ENCODE data around the gene IQGAP1.

Gene IQGAP1

DNA sequence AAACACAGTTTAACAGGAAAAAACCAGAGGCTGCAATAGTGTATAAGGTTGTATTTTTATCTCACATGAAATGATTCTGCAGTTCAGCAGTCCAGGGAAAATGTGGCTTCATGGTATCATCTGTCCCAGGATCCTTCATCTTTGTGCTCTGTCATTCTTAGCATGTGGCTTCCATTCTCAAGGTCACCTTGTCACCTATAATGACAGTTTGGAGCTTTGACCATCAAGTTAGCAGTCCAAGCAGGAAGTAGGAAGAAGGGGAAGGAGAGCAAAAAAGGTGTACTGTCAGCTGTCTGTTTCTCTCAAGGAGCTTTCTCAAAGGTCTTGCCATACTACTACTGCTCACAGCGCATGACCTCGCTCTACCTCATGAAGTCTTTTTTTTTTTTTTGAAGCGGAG is 83.1 kb downstream of the IQGAP1 start:
- no peak for DNase-seq (ENCODE audit: low read depth)
- no peak overlapping the region for H3K4me3 ChIP-seq (ENCODE audit: control insufficient read depth, low read depth, low read length)
- TF ChIP-seq, protein P1, sequence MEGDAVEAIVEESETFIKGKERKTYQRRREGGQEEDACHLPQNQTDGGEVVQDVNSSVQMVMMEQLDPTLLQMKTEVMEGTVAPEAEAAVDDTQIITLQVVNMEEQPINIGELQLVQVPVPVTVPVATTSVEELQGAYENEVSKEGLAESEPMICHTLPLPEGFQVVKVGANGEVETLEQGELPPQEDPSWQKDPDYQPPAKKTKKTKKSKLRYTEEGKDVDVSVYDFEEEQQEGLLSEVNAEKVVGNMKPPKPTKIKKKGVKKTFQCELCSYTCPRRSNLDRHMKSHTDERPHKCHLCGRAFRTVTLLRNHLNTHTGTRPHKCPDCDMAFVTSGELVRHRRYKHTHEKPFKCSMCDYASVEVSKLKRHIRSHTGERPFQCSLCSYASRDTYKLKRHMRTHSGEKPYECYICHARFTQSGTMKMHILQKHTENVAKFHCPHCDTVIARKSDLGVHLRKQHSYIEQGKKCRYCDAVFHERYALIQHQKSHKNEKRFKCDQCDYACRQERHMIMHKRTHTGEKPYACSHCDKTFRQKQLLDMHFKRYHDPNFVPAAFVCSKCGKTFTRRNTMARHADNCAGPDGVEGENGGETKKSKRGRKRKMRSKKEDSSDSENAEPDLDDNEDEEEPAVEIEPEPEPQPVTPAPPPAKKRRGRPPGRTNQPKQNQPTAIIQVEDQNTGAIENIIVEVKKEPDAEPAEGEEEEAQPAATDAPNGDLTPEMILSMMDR (conservative IDR thresholded peaks at IDR 0.05; ENCODE audit: control insufficient read depth, insufficient read depth, low read depth, low read length), result no peak

DNA sequence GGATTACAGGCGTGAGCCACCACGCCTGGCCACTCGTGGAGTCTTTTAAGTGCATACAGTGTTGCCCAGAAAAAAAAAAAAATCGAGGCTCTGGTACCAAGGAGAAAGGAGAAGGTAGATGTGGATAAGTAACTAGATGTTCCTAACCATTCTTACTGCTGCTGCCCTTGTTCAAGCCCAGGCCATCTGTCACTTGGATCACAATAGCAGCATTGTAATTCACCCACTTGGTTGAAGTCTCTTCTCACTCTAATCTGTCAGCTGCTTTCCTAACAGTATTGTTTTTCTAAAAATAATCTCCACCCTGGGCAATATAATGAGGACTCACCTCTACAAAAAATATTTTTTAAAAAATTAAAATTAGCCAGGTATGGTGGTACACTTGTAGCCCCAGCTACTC is 83.7 kb downstream of the IQGAP1 start:
- TF ChIP-seq, protein P1 (conservative IDR thresholded peaks at IDR 0.05; ENCODE audit: control insufficient read depth, insufficient read depth, low read depth, low read length), result no peak
- no peak overlapping the region for H3K4me3 ChIP-seq (ENCODE audit: control insufficient read depth, low read depth, low read length)
- no peak for DNase-seq (ENCODE audit: low read depth)

DNA sequence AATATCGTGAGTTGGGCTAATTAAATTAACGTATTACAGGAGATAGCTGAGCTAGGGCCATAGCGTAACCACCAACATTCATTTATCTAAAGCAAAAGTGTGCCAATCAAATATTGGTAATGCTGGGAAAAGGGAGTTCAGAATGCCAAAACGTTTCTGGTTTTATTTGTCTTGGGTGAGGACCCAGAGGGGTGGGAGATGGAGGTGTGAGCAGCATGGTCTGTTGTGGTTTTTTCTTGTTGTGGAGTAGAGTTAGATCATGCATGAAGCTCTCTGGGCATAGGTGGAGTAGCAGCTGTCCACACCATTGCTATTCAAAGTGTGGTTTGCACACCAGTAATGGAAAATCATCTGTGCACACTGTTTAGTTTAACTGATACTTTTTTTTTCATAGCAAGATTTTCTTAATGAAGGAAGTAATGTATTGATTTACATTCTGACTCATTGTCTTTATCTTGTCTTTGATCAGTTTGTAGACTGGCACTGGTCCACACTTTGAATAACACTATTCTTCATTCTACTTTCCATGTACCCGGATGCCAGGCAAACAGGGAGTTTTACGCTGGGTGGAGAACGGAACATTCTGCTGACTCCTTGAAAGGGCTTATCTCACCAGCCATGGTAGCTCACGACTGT is 90.9 kb downstream of the IQGAP1 start:
- TF ChIP-seq, protein P1 (conservative IDR thresholded peaks at IDR 0.05; ENCODE audit: control insufficient read depth, insufficient read depth, low read depth, low read length), result no peak

DNA sequence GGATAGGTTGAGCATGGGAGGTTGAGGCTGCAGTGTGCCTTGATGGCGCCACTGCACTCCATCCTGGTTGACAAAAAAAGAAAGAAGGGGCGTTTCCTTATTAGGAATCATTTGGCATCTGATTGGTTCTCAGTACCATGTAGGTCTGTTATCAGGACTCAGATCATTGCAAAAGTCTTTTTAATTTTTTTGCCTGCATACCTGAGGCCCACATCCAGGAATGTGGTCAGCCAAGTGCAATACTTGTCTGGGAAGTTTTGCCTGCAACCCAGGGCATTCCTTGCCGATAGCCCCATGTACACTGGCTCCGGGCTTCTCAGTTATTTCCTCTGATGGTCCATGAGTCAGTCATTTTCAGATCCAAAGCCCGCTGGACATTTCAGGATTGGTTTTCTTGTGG is 91.6 kb downstream of the IQGAP1 start:
- TF ChIP-seq, protein P1 (conservative IDR thresholded peaks at IDR 0.05; ENCODE audit: control insufficient read depth, insufficient read depth, low read depth, low read length), result no peak
- no peak overlapping the region for H3K4me3 ChIP-seq (ENCODE audit: control insufficient read depth, low read depth, low read length)
- DNase-seq (ENCODE audit: low read depth), result no peak

More for the DNA sequence above, 90.9 kb downstream of the IQGAP1 start:
- H3K4me3 ChIP-seq (ENCODE audit: control insufficient read depth, low read depth, low read length), result no peak overlapping the region
- DNase-seq (ENCODE audit: low read depth), result no peak

DNA sequence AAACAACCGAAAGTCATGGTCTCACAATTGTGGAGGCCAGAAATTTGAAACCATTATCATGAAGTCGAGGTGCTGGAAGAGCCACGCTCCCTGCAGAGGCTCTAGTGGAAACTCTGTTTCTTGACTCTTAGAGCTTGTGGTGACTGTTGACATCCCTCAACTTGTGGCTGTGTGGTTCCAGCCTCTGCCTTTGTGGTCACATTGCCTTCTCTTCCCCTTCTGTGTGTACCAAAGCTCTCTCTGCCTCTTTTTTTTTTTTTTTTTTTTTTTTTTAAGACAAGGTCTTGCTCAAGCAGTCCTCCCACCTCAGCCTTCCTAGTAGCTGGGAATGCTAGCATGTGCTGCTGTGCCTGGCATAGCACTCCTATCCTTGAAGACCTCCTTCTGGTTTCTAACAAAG is 93.0 kb downstream of the IQGAP1 start:
- TF ChIP-seq, protein P1 (conservative IDR thresholded peaks at IDR 0.05; ENCODE audit: control insufficient read depth, insufficient read depth, low read depth, low read length), result no peak
- no peak for DNase-seq (ENCODE audit: low read depth)
- H3K4me3 ChIP-seq (ENCODE audit: control insufficient read depth, low read depth, low read length), result no peak overlapping the region

DNA sequence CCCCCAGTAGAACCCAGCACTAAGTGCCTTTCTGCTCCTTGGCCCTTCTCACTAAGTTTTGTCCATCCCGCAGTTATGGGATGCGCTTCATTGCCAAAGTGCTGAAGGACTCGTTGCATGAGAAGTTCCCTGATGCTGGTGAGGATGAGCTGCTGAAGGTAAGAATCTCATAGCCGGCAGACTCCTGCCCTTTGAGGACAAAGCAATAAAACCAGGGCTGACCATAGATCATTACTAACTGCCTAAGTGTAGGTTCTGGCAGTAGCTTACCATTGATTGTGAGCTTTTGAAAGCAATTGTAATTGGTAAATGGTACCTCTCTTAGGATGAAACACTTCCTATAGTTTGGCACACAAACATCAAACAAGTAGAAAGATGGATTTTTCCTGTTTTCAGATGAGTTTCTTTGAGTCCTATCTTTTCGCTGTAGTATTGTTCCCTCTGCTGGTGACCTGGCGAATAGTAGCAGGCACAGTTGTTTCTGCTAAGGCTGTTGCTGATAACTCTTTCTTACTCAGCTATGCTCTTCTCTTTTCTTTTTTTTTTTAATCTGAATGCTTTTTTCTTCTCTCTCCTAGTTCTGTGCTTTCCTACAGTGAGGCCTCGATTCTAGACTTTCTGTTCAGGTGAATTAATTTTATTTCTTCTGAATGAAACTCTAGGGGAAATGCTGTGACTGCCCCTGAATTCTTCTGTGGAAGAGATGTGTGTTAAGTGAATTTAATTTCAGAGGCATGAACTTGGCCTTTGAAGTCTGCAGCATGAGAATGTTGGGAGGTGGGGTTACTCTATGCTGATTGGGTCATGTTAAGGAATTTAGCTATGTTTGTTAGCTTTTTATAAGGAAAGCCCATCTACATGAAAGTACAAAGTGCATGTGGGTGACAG is 94.3 kb downstream of the IQGAP1 start:
- peak; percentile 68 for DNase-seq (ENCODE audit: low read depth)
- TF ChIP-seq, protein P1 (conservative IDR thresholded peaks at IDR 0.05; ENCODE audit: control insufficient read depth, insufficient read depth, low read depth, low read length), result peak; percentile 87

More for the DNA sequence above, 94.3 kb downstream of the IQGAP1 start:
- H3K4me3 ChIP-seq (ENCODE audit: control insufficient read depth, low read depth, low read length), result no peak overlapping the region

All from fibroblast of mammary gland (primary cell).